HepG2 (cell line): ENCODE data around the gene RHOT2.

Experiments
- DPF2 ChIP-seq: sonication (generic); formaldehyde crosslinking; IDR thresholded peaks from 2 replicates; pipeline ENCODE4 v1.4.0; 2020; ENCODE audit warnings: mild to moderate bottlenecking, low read depth, missing genetic modification reagents, borderline replicate concordance
- FOXM1 ChIP-seq: sonication (generic); formaldehyde crosslinking; IDR thresholded peaks from 2 replicates; pipeline ENCODE4 v1.5.0; 2020; ENCODE audit warnings: missing genetic modification reagents
- NCOR1 ChIP-seq: fragments of 200-600 bp; sonication (generic); IDR thresholded peaks from 2 replicates; pipeline ENCODE4 v1.7.0; 2017; ENCODE audit warnings: antibody characterized with exemption, low read length, borderline replicate concordance
- ZBTB7A ChIP-seq: sonication (generic); formaldehyde crosslinking; IDR thresholded peaks from 2 replicates; pipeline ENCODE4 v1.8.0; 2022; ENCODE audit warnings: mild to moderate bottlenecking, missing genetic modification reagents
- ZNF121 ChIP-seq: sonication (generic); formaldehyde crosslinking; IDR thresholded peaks from 2 replicates; pipeline ENCODE4 v1.5.0; 2020; ENCODE audit warnings: mild to moderate bottlenecking, missing genetic modification reagents
- ZNF230 ChIP-seq: sonication (generic); formaldehyde crosslinking; IDR thresholded peaks from 2 replicates; pipeline ENCODE4 v1.4.0; 2020; ENCODE audit warnings: mild to moderate bottlenecking, missing genetic modification reagents
- ZNF343 ChIP-seq: sonication (generic); formaldehyde crosslinking; IDR thresholded peaks from 2 replicates; pipeline ENCODE4 v1.4.0; 2020; ENCODE audit warnings: mild to moderate bottlenecking, missing genetic modification reagents
- ZNF549 ChIP-seq: sonication (generic); formaldehyde crosslinking; IDR thresholded peaks from 2 replicates; pipeline ENCODE4 v1.5.0; 2020; ENCODE audit warnings: missing genetic modification reagents
- TF ChIP-seq, protein P1 (sequence below), 2 experiments: IDR thresholded peaks; 2 replicates each; pipeline ENCODE4 v1.6.1; 2011 to 2012; ENCODE audit warnings: low read length in 2 of 2, borderline replicate concordance in 1 of 2, low read depth in 1 of 2, mild to moderate bottlenecking in 1 of 2, moderate library complexity in 1 of 2

DNA sequence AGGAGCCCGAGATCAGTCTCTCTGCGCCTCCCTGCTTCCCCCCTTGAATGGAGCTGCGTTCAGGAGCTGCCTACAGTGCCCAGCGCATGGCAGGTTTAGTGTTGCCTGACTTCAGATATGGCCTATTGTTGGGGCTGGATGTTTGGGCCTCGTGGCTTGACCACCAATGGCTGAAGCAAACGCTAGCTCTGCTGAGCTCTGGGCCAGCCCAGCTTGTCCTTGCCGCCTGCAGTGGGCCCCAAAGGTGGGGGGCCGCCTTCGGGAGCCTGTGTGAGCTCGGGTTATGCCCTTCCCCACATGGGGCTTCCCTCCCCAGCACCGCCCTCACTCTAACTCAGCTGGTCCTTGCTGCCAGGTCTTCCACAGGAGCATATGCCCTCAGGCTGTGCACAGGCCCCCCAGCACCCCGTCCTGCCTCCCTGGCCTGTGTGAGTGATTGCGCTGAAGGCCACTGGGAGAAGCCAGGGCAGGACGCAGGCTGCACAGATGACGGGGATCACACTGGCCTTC is 29.8 kb upstream of the RHOT2 start:
- no peak for TF ChIP-seq ZNF121 (CRISPR knock-in tag)
- no peak for TF ChIP-seq ZNF230 (CRISPR knock-in tag)
- no peak for TF ChIP-seq ZNF549 (CRISPR knock-in tag)
- TF ChIP-seq NCOR1: no peak
- TF ChIP-seq ZBTB7A (CRISPR knock-in tag): no peak
- TF ChIP-seq, protein P1, sequence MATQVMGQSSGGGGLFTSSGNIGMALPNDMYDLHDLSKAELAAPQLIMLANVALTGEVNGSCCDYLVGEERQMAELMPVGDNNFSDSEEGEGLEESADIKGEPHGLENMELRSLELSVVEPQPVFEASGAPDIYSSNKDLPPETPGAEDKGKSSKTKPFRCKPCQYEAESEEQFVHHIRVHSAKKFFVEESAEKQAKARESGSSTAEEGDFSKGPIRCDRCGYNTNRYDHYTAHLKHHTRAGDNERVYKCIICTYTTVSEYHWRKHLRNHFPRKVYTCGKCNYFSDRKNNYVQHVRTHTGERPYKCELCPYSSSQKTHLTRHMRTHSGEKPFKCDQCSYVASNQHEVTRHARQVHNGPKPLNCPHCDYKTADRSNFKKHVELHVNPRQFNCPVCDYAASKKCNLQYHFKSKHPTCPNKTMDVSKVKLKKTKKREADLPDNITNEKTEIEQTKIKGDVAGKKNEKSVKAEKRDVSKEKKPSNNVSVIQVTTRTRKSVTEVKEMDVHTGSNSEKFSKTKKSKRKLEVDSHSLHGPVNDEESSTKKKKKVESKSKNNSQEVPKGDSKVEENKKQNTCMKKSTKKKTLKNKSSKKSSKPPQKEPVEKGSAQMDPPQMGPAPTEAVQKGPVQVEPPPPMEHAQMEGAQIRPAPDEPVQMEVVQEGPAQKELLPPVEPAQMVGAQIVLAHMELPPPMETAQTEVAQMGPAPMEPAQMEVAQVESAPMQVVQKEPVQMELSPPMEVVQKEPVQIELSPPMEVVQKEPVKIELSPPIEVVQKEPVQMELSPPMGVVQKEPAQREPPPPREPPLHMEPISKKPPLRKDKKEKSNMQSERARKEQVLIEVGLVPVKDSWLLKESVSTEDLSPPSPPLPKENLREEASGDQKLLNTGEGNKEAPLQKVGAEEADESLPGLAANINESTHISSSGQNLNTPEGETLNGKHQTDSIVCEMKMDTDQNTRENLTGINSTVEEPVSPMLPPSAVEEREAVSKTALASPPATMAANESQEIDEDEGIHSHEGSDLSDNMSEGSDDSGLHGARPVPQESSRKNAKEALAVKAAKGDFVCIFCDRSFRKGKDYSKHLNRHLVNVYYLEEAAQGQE (IDR thresholded peaks at IDR 0.05; ENCODE audit: borderline replicate concordance in 1 of 2, low read depth in 1 of 2, low read length in 2 of 2): no peak
- no peak for TF ChIP-seq FOXM1
- TF ChIP-seq DPF2: no peak
- no peak for TF ChIP-seq ZNF343 (CRISPR knock-in tag)
